Liver (tissue), 9 donors: ENCODE results near the gene MAPK8. TPM values are rescaled to one million over a fixed set of nuclear protein-coding genes. Genes with fewer than 3 reads are reported as not detected.

Experiments used
- DNase-seq: peaks from one replicate; pipeline ENCODE4 v3.0.0-alpha.2; 2017; ENCODE audit warnings: low spot score
- H3K27ac ChIP-seq, 2 donors: one replicate each; pipeline ENCODE4 v1.7.0; 2013; ENCODE audit warnings: inconsistent platforms in 2 of 2, low read length in 2 of 2, control low read depth in 1 of 2, low read depth in 1 of 2, mild to moderate bottlenecking in 1 of 2
- H3K27me3 ChIP-seq, 4 donors: one replicate each; pipeline versions ENCODE4 v1.6.1 to v1.7.0; 2013; ENCODE audit warnings: low read length in 3 of 4, inconsistent platforms in 1 of 4, mild to moderate bottlenecking in 1 of 4, moderate library complexity in 1 of 4; ENCODE audit not compliant: control insufficient read depth in 4 of 4, insufficient read depth in 4 of 4
- H3K36me3 ChIP-seq, 4 donors: one replicate each; pipeline versions ENCODE4 v1.6.1 to v1.7.0; 2013; ENCODE audit warnings: low read length in 3 of 4, mild to moderate bottlenecking in 3 of 4, low read depth in 1 of 4, moderate library complexity in 1 of 4; ENCODE audit not compliant: control insufficient read depth in 4 of 4, insufficient read depth in 3 of 4
- H3K4me1 ChIP-seq, 4 donors: one replicate each; pipeline versions ENCODE4 v1.6.1 to v1.7.0; 2013; ENCODE audit warnings: low read length in 3 of 4, mild to moderate bottlenecking in 3 of 4, moderate library complexity in 1 of 4; ENCODE audit not compliant: control insufficient read depth in 4 of 4, insufficient read depth in 4 of 4
- H3K4me3 ChIP-seq, 3 donors: one replicate each; pipeline versions ENCODE4 v1.6.1 to v1.7.0; 2013; ENCODE audit warnings: low read length in 3 of 3, control low read depth in 1 of 3, low read depth in 1 of 3, mild to moderate bottlenecking in 1 of 3
- H3K9ac ChIP-seq, 2 donors: one replicate each; pipeline ENCODE4 v1.7.0; 2013; ENCODE audit warnings: low read length in 2 of 2, mild to moderate bottlenecking in 2 of 2, moderate library complexity in 2 of 2, control low read depth in 1 of 2, low read depth in 1 of 2
- H3K9me3 ChIP-seq, 4 donors: one replicate each; pipeline versions ENCODE4 v1.6.1 to v1.7.0; 2013; ENCODE audit warnings: low read length in 3 of 4; ENCODE audit not compliant: control insufficient read depth in 4 of 4
- EGR1 ChIP-seq, 2 donors: IDR thresholded peaks; 2 replicates each; pipeline ENCODE4 v1.6.1; 2016 to 2018; ENCODE audit warnings: antibody characterized with exemption in 2 of 2, low read depth in 2 of 2
- FOXA1 ChIP-seq: IDR thresholded peaks from 2 replicates; pipeline ENCODE4 v1.6.1; 2016; ENCODE audit warnings: antibody characterized with exemption
- FOXA2 ChIP-seq: IDR thresholded peaks from 2 replicates; pipeline ENCODE4 v1.6.1; 2016; ENCODE audit warnings: antibody characterized with exemption
- GABPA ChIP-seq, 2 donors: IDR thresholded peaks in 1 of 2; conservative IDR thresholded peaks in 1 of 2; 2 replicates each; pipeline ENCODE4 v1.6.1; 2016; ENCODE audit warnings: antibody characterized with exemption in 2 of 2, mild to moderate bottlenecking in 1 of 2, moderate library complexity in 1 of 2
- HNF4A ChIP-seq, 2 donors: conservative IDR thresholded peaks; 2 replicates each; pipeline ENCODE4 v1.6.1; 2016; ENCODE audit warnings: antibody characterized with exemption in 2 of 2, mild to moderate bottlenecking in 2 of 2
- HNF4G ChIP-seq: IDR thresholded peaks from 2 replicates; pipeline ENCODE4 v1.6.1; 2016; ENCODE audit warnings: antibody characterized with exemption
- JUND ChIP-seq, 2 donors: IDR thresholded peaks; 2 replicates each; pipeline ENCODE4 v1.6.1; 2016; ENCODE audit warnings: antibody characterized with exemption in 2 of 2
- NR2F2 ChIP-seq: IDR thresholded peaks from 2 replicates; pipeline ENCODE4 v1.6.1; 2016; ENCODE audit warnings: antibody characterized with exemption
- RAD21 ChIP-seq, 2 donors: IDR thresholded peaks; 2 replicates each; pipeline ENCODE4 v1.6.1; 2016; ENCODE audit warnings: antibody characterized with exemption in 2 of 2, mild to moderate bottlenecking in 2 of 2
- RXRA ChIP-seq, 2 donors: IDR thresholded peaks; 2 replicates each; pipeline ENCODE4 v1.6.1; 2017 to 2018; ENCODE audit warnings: antibody characterized with exemption in 2 of 2, mild to moderate bottlenecking in 1 of 2
- SP1 ChIP-seq: IDR thresholded peaks from 2 replicates; pipeline ENCODE4 v1.6.1; 2018; ENCODE audit warnings: antibody characterized with exemption, mild to moderate bottlenecking
- TAF1 ChIP-seq: conservative IDR thresholded peaks from 2 replicates; pipeline ENCODE4 v1.6.1; 2016; ENCODE audit warnings: antibody characterized with exemption, mild to moderate bottlenecking
- YY1 ChIP-seq: IDR thresholded peaks from 2 replicates; pipeline ENCODE4 v1.6.1; 2016; ENCODE audit warnings: antibody characterized with exemption, mild to moderate bottlenecking
- WGBS: extraction: QIAGEN DNeasy Blood & Tissue Kit; methylation state at CpG from one replicate; pipeline ENCODE4 v1.1.7; 2013; 5-methylcytosine and 5-hydroxymethylcytosine counted together
- polyA plus RNA-seq, 2 donors: library from polyadenylated mRNA; stranded (reverse) in 1 of 2; unstranded in 1 of 2; fragments of 200-250 nt in 1 of 2; fragments of >200 nt in 1 of 2; fragmentation: Nextera tagmentation in 1 of 2; extraction: Ambion mirVana in 1 of 2; gene quantifications; one replicate each; pipeline versions ENCODE4 v1.2.1 to v1.2.3, GENCODE V29; 2013 to 2015
- total RNA-seq, 2 donors: library from RNA; depleted of rRNA; stranded (reverse); fragments of >200 nt; gene quantifications; one replicate each; pipeline ENCODE4 v1.2.3, GENCODE V29; 2014
- TF ChIP-seq, protein P1 (sequence below): fragments of 150-350 bp; IDR thresholded peaks from 2 replicates; pipeline ENCODE4 v1.5.1; 2017; ENCODE audit warnings: improper control_type of control experiment, low read depth, low read length; ENCODE audit not compliant: missing input control
- TF ChIP-seq, protein P2 (sequence below): IDR thresholded peaks from 2 replicates; pipeline ENCODE4 v1.6.1; 2016; ENCODE audit warnings: antibody characterized with exemption
- TF ChIP-seq, protein P3 (sequence below): IDR thresholded peaks from 2 replicates; pipeline ENCODE4 v1.6.1; 2016; ENCODE audit warnings: antibody characterized with exemption
- TF ChIP-seq, protein P4 (sequence below): IDR thresholded peaks from 2 replicates; pipeline ENCODE4 v1.6.1; 2016; ENCODE audit warnings: antibody characterized with exemption
- TF ChIP-seq, protein P5 (sequence below): IDR thresholded peaks from 2 replicates; pipeline ENCODE4 v1.6.1; 2016; ENCODE audit warnings: antibody characterized with exemption, mild to moderate bottlenecking
- donor health status: healthy.
- donor health status: healthy.
- donor health status: healthy.
- donor health status: healthy.
- donor health status: healthy.

Gene MAPK8
- total and polyA plus RNA-seq, 4 donors = 14.9 to 51.6 (median 24.8) TPM

DNA sequence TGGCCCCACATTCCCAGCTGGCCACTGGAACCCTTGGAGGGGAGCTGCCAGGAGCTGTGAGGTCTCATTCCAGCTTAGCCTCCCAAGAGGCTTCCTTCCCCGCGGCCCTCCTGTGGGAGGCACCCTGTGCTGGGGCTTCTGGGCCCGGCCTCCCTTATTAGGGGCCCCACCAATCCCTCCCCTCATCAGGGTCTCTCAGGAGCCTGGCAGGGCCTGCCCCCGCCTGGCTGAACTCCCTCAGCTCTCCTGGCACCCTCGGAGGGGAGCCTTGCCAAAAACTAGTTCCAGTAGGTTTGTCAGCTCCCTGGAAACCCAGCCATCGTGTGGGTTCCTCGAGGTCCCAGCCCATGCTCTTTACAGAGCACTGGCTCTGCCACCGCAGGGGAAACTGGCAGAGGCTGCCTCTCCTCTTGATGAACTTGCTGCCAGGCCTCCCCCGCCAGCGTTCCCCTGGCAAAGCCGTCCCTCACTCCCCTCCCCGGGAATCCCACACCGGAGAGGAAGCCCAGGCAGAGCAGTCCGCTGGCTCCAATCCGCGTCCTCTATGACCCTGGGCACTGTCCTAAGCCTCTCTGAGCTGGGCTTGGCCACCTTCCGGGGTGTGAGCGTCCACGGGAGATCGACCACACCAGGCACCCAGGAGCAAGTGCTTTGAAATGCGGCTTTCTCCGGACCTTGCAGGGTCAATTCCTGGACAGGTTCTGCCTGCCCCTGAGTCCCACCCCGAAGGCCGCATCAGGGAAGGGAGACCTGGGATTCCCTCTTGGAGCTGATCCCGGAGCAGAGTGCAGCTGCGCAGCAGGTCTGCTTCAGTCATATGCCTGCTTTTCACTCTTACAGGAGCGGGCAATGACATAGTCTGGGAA lies 158.6 kb downstream of the MAPK8 start:
- Histone ChIP-seq H3K36me3 (no peaks in the 10 kb centered on the region), H3K27me3 (peaks cover 0 to 3% (median 0%) of the 10 kb centered on the region in 4 donors), H3K9ac (no peak overlapping the region), H3K4me3 (no peak overlapping the region), H3K4me1 (peaks cover 0 to 3% (median 2%) of the 10 kb centered on the region in 4 donors), H3K27ac (no peak overlapping the region), H3K9me3 (no peaks in the 10 kb centered on the region)
- DNase-seq = peak; percentile 28
- WGBS = 76% methylated on average over 27 of the region's 27 CpGs
- TF ChIP-seq HNF4A (conservative IDR thresholded peaks at IDR 0.05) (no peak), YY1 (no peak), FOXA2 (no peak), NR2F2 (no peak), JUND (IDR thresholded peaks at IDR 0.05) (no peak), FOXA1 (no peak)
- TF ChIP-seq, protein P1, sequence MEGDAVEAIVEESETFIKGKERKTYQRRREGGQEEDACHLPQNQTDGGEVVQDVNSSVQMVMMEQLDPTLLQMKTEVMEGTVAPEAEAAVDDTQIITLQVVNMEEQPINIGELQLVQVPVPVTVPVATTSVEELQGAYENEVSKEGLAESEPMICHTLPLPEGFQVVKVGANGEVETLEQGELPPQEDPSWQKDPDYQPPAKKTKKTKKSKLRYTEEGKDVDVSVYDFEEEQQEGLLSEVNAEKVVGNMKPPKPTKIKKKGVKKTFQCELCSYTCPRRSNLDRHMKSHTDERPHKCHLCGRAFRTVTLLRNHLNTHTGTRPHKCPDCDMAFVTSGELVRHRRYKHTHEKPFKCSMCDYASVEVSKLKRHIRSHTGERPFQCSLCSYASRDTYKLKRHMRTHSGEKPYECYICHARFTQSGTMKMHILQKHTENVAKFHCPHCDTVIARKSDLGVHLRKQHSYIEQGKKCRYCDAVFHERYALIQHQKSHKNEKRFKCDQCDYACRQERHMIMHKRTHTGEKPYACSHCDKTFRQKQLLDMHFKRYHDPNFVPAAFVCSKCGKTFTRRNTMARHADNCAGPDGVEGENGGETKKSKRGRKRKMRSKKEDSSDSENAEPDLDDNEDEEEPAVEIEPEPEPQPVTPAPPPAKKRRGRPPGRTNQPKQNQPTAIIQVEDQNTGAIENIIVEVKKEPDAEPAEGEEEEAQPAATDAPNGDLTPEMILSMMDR = no peak
- TF ChIP-seq, protein P2, sequence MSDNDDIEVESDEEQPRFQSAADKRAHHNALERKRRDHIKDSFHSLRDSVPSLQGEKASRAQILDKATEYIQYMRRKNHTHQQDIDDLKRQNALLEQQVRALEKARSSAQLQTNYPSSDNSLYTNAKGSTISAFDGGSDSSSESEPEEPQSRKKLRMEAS = no peak

DNA sequence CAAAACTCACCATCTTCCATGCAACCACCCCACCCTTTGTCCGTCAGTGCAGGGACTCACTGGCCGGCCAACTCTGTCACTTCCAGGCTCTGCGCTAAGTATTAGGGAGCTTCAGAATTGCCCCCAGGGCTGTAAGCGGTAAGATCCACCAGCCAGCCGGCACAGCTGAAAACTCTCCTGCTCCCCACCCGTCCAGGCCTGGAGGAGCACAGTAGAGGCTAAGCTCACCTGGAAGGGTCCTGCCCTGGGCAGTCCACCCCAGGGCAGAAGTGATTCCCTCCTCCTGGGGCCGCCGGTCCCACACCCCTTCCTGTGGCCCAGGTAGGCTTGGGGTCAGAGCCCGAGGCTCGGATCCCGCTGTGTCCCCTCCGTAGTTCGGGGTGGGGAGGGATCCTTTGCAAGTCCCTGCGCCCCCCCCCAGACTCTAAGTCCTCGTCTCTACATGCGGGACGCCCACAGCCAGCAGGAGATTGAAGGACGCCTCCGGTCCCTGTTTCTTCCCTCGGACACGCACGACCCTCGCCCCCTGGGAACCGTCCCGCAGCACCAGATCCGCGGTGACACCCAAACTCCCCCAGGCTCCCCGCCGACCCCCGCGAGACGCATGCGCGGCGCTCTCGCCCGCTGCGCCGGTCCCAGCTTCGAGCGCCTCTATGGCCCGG lies 159.5 kb downstream of the MAPK8 start:
- TF ChIP-seq YY1 = no peak
- no peak for TF ChIP-seq GABPA (IDR thresholded peaks at IDR 0.05 in 1 of 2, conservative IDR thresholded peaks at IDR 0.05 in 1 of 2)
- no peak for TF ChIP-seq HNF4G
- TF ChIP-seq, protein P1 = no peak
- no peak for TF ChIP-seq NR2F2
- TF ChIP-seq EGR1 (IDR thresholded peaks at IDR 0.05; ENCODE audit: low read depth in 2 of 2) = no peak
- TF ChIP-seq HNF4A (conservative IDR thresholded peaks at IDR 0.05) = no peak
- TF ChIP-seq TAF1 = no peak
- no peak for TF ChIP-seq RAD21 (IDR thresholded peaks at IDR 0.05)
- no peak for TF ChIP-seq RXRA (IDR thresholded peaks at IDR 0.05)
- TF ChIP-seq, protein P3, sequence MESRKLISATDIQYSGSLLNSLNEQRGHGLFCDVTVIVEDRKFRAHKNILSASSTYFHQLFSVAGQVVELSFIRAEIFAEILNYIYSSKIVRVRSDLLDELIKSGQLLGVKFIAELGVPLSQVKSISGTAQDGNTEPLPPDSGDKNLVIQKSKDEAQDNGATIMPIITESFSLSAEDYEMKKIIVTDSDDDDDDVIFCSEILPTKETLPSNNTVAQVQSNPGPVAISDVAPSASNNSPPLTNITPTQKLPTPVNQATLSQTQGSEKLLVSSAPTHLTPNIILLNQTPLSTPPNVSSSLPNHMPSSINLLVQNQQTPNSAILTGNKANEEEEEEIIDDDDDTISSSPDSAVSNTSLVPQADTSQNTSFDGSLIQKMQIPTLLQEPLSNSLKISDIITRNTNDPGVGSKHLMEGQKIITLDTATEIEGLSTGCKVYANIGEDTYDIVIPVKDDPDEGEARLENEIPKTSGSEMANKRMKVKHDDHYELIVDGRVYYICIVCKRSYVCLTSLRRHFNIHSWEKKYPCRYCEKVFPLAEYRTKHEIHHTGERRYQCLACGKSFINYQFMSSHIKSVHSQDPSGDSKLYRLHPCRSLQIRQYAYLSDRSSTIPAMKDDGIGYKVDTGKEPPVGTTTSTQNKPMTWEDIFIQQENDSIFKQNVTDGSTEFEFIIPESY = no peak
- TF ChIP-seq, protein P4, sequence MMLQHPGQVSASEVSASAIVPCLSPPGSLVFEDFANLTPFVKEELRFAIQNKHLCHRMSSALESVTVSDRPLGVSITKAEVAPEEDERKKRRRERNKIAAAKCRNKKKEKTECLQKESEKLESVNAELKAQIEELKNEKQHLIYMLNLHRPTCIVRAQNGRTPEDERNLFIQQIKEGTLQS = no peak
- no peak for TF ChIP-seq FOXA1
- TF ChIP-seq FOXA2 = no peak
- TF ChIP-seq, protein P2 = no peak
- TF ChIP-seq, protein P5, sequence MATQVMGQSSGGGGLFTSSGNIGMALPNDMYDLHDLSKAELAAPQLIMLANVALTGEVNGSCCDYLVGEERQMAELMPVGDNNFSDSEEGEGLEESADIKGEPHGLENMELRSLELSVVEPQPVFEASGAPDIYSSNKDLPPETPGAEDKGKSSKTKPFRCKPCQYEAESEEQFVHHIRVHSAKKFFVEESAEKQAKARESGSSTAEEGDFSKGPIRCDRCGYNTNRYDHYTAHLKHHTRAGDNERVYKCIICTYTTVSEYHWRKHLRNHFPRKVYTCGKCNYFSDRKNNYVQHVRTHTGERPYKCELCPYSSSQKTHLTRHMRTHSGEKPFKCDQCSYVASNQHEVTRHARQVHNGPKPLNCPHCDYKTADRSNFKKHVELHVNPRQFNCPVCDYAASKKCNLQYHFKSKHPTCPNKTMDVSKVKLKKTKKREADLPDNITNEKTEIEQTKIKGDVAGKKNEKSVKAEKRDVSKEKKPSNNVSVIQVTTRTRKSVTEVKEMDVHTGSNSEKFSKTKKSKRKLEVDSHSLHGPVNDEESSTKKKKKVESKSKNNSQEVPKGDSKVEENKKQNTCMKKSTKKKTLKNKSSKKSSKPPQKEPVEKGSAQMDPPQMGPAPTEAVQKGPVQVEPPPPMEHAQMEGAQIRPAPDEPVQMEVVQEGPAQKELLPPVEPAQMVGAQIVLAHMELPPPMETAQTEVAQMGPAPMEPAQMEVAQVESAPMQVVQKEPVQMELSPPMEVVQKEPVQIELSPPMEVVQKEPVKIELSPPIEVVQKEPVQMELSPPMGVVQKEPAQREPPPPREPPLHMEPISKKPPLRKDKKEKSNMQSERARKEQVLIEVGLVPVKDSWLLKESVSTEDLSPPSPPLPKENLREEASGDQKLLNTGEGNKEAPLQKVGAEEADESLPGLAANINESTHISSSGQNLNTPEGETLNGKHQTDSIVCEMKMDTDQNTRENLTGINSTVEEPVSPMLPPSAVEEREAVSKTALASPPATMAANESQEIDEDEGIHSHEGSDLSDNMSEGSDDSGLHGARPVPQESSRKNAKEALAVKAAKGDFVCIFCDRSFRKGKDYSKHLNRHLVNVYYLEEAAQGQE = no peak
- TF ChIP-seq SP1 = no peak
- no peak for TF ChIP-seq JUND (IDR thresholded peaks at IDR 0.05)
- H3K9me3 ChIP-seq = no peaks in the 10 kb centered on the region
- no peak overlapping the region for H3K4me3 ChIP-seq
- peaks cover 0 to 3% (median 0%) of the 10 kb centered on the region in 4 donors for H3K27me3 ChIP-seq
- no peak overlapping the region for H3K9ac ChIP-seq
- 45% methylated on average over 42 of the region's 42 CpGs for WGBS
- DNase-seq = no peak
- no peak overlapping the region for H3K27ac ChIP-seq
- no peaks in the 10 kb centered on the region for H3K36me3 ChIP-seq
- peaks cover 0 to 3% (median 2%) of the 10 kb centered on the region in 4 donors for H3K4me1 ChIP-seq
